GM23338 (cell line): ENCODE results near the gene PRKCQ. TPM values are rescaled to one million over a fixed set of nuclear protein-coding genes. Genes with fewer than 3 reads are reported as not detected.
"Not testable (repeated sequence)": the region's sequence is repeated elsewhere in the genome, so short reads cannot be mapped to it uniquely, and the experiment has no call there.

Experiments
- ATAC-seq: fragments of 200-7000 bp; cut with Tn5 transposase; 3 replicates; pipeline ENCODE4 v1.9.1; 2020
- DNase-seq: peaks from one replicate; pipeline ENCODE4 v3.0.0-alpha.2; 2015; ENCODE audit warnings: low spot score
- H2AFZ ChIP-seq: fragments of 200-600 bp; sonication (generic); 2 replicates; pipeline ENCODE4 v1.8.0; 2016; ENCODE audit warnings: antibody characterized with exemption, mild to moderate bottlenecking, moderate library complexity
- H3F3A ChIP-seq: fragments of 200-600 bp; sonication (generic); replicated peaks from 2 replicates; pipeline ENCODE4 v1.8.0; 2017; ENCODE audit warnings: antibody characterized with exemption, mixed run types, low read depth
- H3K27ac ChIP-seq: fragments of 200-600 bp; sonication (generic); 2 replicates; pipeline ENCODE4 v1.6.1; 2016; ENCODE audit warnings: low read depth
- H3K27me3 ChIP-seq: fragments of 200-600 bp; sonication (generic); 2 replicates; pipeline ENCODE4 v1.8.0; 2016; ENCODE audit warnings: mild to moderate bottlenecking, mixed run types, moderate library complexity; ENCODE audit not compliant: insufficient read depth
- H3K36me3 ChIP-seq: fragments of 200-600 bp; sonication (generic); 2 replicates; pipeline ENCODE4 v1.8.0; 2016; ENCODE audit warnings: mild to moderate bottlenecking; ENCODE audit not compliant: insufficient read depth
- H3K4me1 ChIP-seq: fragments of 200-600 bp; sonication (generic); 2 replicates; pipeline ENCODE4 v1.8.0; 2016; ENCODE audit warnings: mild to moderate bottlenecking, moderate library complexity; ENCODE audit not compliant: insufficient read depth
- H3K4me2 ChIP-seq: fragments of 200-600 bp; sonication (generic); 2 replicates; pipeline ENCODE4 v1.7.1; 2017; ENCODE audit warnings: mixed run types
- H3K4me3 ChIP-seq: fragments of 200-600 bp; sonication (generic); 2 replicates; pipeline ENCODE4 v1.6.1; 2016; ENCODE audit warnings: mixed run types
- H3K79me2 ChIP-seq: fragments of 200-600 bp; sonication (generic); replicated peaks from 2 replicates; pipeline ENCODE4 v1.8.0; 2017; ENCODE audit warnings: mild to moderate bottlenecking; ENCODE audit not compliant: insufficient read depth
- H3K9me2 ChIP-seq: fragments of 200-600 bp; sonication (generic); 2 replicates; pipeline ENCODE4 v1.8.0; 2017; ENCODE audit not compliant: insufficient read depth
- H4K20me1 ChIP-seq: fragments of 200-600 bp; sonication (generic); replicated peaks from 2 replicates; pipeline ENCODE4 v1.8.0; 2017; ENCODE audit warnings: mild to moderate bottlenecking; ENCODE audit not compliant: insufficient read depth
- H3K27ac Mint-ChIP-seq: 2 replicates; pipeline ENCODE4 v1.8.0; 2020; ENCODE audit warnings: inconsistent platforms, mild to moderate bottlenecking, moderate library complexity, mixed read lengths
- H3K27me3 Mint-ChIP-seq: 3 replicates; pipeline ENCODE4 v1.8.0; 2022; ENCODE audit warnings: low read depth, mild to moderate bottlenecking, moderate library complexity, mixed read lengths, inconsistent platforms; ENCODE audit not compliant: insufficient read depth, poor library complexity
- H3K36me3 Mint-ChIP-seq: 3 replicates; pipeline ENCODE4 v1.8.0; 2021; ENCODE audit warnings: low read depth, mild to moderate bottlenecking, inconsistent platforms, moderate library complexity, mixed read lengths
- H3K4me1 Mint-ChIP-seq: 3 replicates; pipeline ENCODE4 v1.8.0; 2020; ENCODE audit warnings: mild to moderate bottlenecking, inconsistent platforms, mixed read lengths
- H3K4me3 Mint-ChIP-seq: 3 replicates; pipeline ENCODE4 v1.8.0; 2021; ENCODE audit warnings: moderate library complexity, mild to moderate bottlenecking, inconsistent platforms, mixed read lengths
- H3K9me3 Mint-ChIP-seq: 3 replicates; pipeline ENCODE4 v1.8.0; 2020; ENCODE audit warnings: moderate library complexity, mild to moderate bottlenecking, inconsistent platforms, mixed read lengths
- CTCF ChIP-seq, 2 experiments: fragments of 200-600 bp in 1 of 2; sonication (generic) in 1 of 2; conservative IDR thresholded peaks; 2 replicates each; pipeline versions ENCODE4 v1.5.1 to v1.6.1; 2016 to 2017; ENCODE audit warnings: antibody characterized with exemption in 2 of 2, low read depth in 2 of 2, mild to moderate bottlenecking in 2 of 2, moderate library complexity in 1 of 2
- ETS1 ChIP-seq: IDR thresholded peaks from 2 replicates; pipeline ENCODE4 v1.6.1; 2016; ENCODE audit warnings: antibody characterized with exemption
- JUNB ChIP-seq: IDR thresholded peaks from one replicate; pipeline ENCODE4 v1.6.1; 2016; ENCODE audit warnings: antibody characterized with exemption; ENCODE audit not compliant: unreplicated experiment
- ZNF331 ChIP-seq: fragments of 250-450 bp; sonication (Bioruptor Pico); IDR thresholded peaks from 2 replicates; pipeline ENCODE4 v1.5.0; 2020; ENCODE audit warnings: low read depth, mild to moderate bottlenecking, moderate library complexity
- ZNF462 ChIP-seq: fragments of 250-450 bp; sonication (Bioruptor Pico); IDR thresholded peaks from 2 replicates; pipeline ENCODE4 v1.5.0; 2020; ENCODE audit warnings: mild to moderate bottlenecking, moderate library complexity
- polyA plus RNA-seq: library from polyadenylated mRNA; unstranded; fragments of >200 nt; fragmentation: Nextera tagmentation; extraction: Ambion mirVana; gene quantifications from 2 replicates; pipeline ENCODE4 v1.2.1, GENCODE V29; 2016
- total RNA-seq: library from RNA; depleted of rRNA; stranded (reverse); fragments of >200 nt; shearing (Covaris generic); gene quantifications from 2 replicates; pipeline ENCODE4 v1.2.3, GENCODE V29; 2014

PRKCQ gene
- total and polyA plus RNA-seq, 2 experiments from 2014 or later: 12.6 to 28.5 TPM

- Histone ChIP-seq H3K4me3 (no peak overlapping the region), H3K36me3 (peaks cover 37% of the 10 kb centered on the region), H3K4me2 (no peak overlapping the region), H2AFZ (no peak overlapping the region), H3K27ac (no peak overlapping the region), H3F3A (peaks cover 6% of the 10 kb centered on the region; the same call in 1 of the 2 replicates), H3K9me2 (no peaks in the 10 kb centered on the region), H3K27me3 (no peaks in the 10 kb centered on the region), H3K4me1 (no peaks in the 10 kb centered on the region), H4K20me1 (no peaks in the 10 kb centered on the region), H3K79me2 (0 out of 2 replicates have a peak, but pooled peaks cover 5% of the 10 kb centered on the region)
- H3K4me3 Mint-ChIP-seq: no peak overlapping the region
- H3K36me3 Mint-ChIP-seq: peaks cover 56% of the 10 kb centered on the region
- H3K4me1 Mint-ChIP-seq: peaks cover 7% of the 10 kb centered on the region
- ATAC-seq: no peak
- no peak for DNase-seq
- TF ChIP-seq JUNB (no peak), ZNF462 (no peak)
- H3K27me3 Mint-ChIP-seq: no peaks in the 10 kb centered on the region
- no peak overlapping the region for H3K27ac Mint-ChIP-seq
- no peaks in the 10 kb centered on the region; the same call in 2 of the 3 replicates for H3K9me3 Mint-ChIP-seq
Observed at GRCh38 chr10:6586501-6586900, 6.4 kb upstream of the PRKCQ start.

- H3K9me2 ChIP-seq: no peaks in the 10 kb centered on the region
- no peaks in the 10 kb centered on the region for H3K27me3 ChIP-seq
- H4K20me1 ChIP-seq: no peaks in the 10 kb centered on the region
- H3K4me1 ChIP-seq: peaks cover 11% of the 10 kb centered on the region
- TF ChIP-seq ZNF331 (CRISPR knock-in tag) (no peak), CTCF (conservative IDR thresholded peaks at IDR 0.05; ENCODE audit: low read depth in 2 of 2) (no peak), ETS1 (no peak)
- no peak overlapping the region for H3K4me3 ChIP-seq
- Mint-ChIP-seq H3K4me1 (peaks cover 23% of the 10 kb centered on the region), H3K27me3 (peaks cover 8% of the 10 kb centered on the region), H3K27ac (no peak overlapping the region), H3K9me3 (no peaks in the 10 kb centered on the region; the same call in 2 of the 3 replicates), H3K4me3 (no peak overlapping the region), H3K36me3 (peaks cover 43% of the 10 kb centered on the region)
- no peak overlapping the region for H2AFZ ChIP-seq
- DNase-seq: no peak
- ATAC-seq: no peak
- no peak overlapping the region for H3K4me2 ChIP-seq
- H3K36me3 ChIP-seq: peaks cover 37% of the 10 kb centered on the region
- H3F3A ChIP-seq: peaks cover 6% of the 10 kb centered on the region; the same call in 1 of the 2 replicates
- peak overlapping the region; percentile 60; the same call in 1 of the 2 replicates for H3K27ac ChIP-seq
- H3K79me2 ChIP-seq: peaks cover 26% of the 10 kb centered on the region
Observed at GRCh38 chr10:6583447-6583846, 3.4 kb upstream of the PRKCQ start.

GRCh38 chr10:6582913-6583312 is 2.8 kb upstream of the PRKCQ start:
- H3K27me3 ChIP-seq, H3K9me2 ChIP-seq, H3K9me3 Mint-ChIP-seq, H2AFZ ChIP-seq, DNase-seq, H3K4me3 Mint-ChIP-seq, ATAC-seq, H3K4me3 ChIP-seq, H4K20me1 ChIP-seq, H3K4me2 ChIP-seq, H3F3A ChIP-seq, H3K27me3 Mint-ChIP-seq: not testable (repeated sequence)
- Mint-ChIP-seq H3K27ac (peak overlapping the region; percentile 28; the same call in 1 of the 2 replicates), H3K4me1 (peaks cover 29% of the 10 kb centered on the region), H3K36me3 (peaks cover 43% of the 10 kb centered on the region)
- Histone ChIP-seq H3K27ac (0 out of 2 replicates have a peak overlapping the region, but pooled peaks have one; percentile 60), H3K36me3 (peaks cover 37% of the 10 kb centered on the region), H3K4me1 (peaks cover 16% of the 10 kb centered on the region), H3K79me2 (peaks cover 32% of the 10 kb centered on the region)
